Ovary (tissue), 9 donors: Measurements from ENCODE around the gene CSK. TPM values are rescaled to one million over a fixed set of nuclear protein-coding genes. Genes with fewer than 3 reads are reported as not detected.

Experiments used
- DNase-seq, 5 donors: peaks; one replicate each; pipeline ENCODE4 v3.0.0-alpha.2; 2019 to 2020
- H3K27ac ChIP-seq, 2 donors: fragments of 200-600 bp; one replicate each; pipeline versions ENCODE4 v1.5.1 to v1.8.0; 2019 to 2022
- H3K27me3 ChIP-seq: fragments of 200-600 bp; one replicate; pipeline ENCODE4 v1.8.0; 2022
- H3K36me3 ChIP-seq: fragments of 200-600 bp; sonication (generic); one replicate; pipeline ENCODE4 v1.5.1; 2019
- H3K4me1 ChIP-seq: one replicate; pipeline ENCODE4 v1.8.1; 2013; ENCODE audit warnings: mild to moderate bottlenecking, moderate library complexity; ENCODE audit not compliant: insufficient read depth
- H3K4me3 ChIP-seq: fragments of 200-600 bp; sonication (generic); one replicate; pipeline ENCODE4 v1.5.1; 2017
- H3K9me3 ChIP-seq, 2 donors: fragments of 200-600 bp in 1 of 2; sonication (generic) in 1 of 2; one replicate each; pipeline versions ENCODE4 v1.5.1 to v1.8.1; 2013 to 2019; ENCODE audit warnings: mild to moderate bottlenecking in 1 of 2, moderate library complexity in 1 of 2
- EP300 ChIP-seq: sonication (generic); formaldehyde crosslinking; IDR thresholded peaks from one replicate; pipeline ENCODE4 v1.6.1; 2017; ENCODE audit warnings: antibody characterized with exemption
- POLR2A ChIP-seq: fragments of 450-650 bp; IDR thresholded peaks from one replicate; pipeline ENCODE4 v1.6.1; 2017; ENCODE audit warnings: antibody characterized with exemption, mild to moderate bottlenecking, moderate library complexity
- WGBS, 3 donors: extraction: QIAGEN DNeasy Blood & Tissue Kit in 1 of 3; methylation state at CpG; one replicate each; pipeline versions ENCODE4 v1.1.5 to v1.1.7; 2013 to 2017; 5-methylcytosine and 5-hydroxymethylcytosine counted together
- intact Hi-C, 4 donors: fragments of 100-400 bp; cut with DNase I; formaldehyde crosslinking; loops; one replicate each; pipeline versions ENCODE4 v1.11.0 to v1.15.1; 2022 to 2023
- polyA plus RNA-seq, 2 donors: library from polyadenylated mRNA; stranded (reverse); fragments of 200-250 nt in 1 of 2; fragments of 350-450 nt in 1 of 2; fragmentation: Illumina TruSeq in 1 of 2; extraction: RNeasy Lipid Tissue Mini Kit (QIAGEN cat#74804) in 1 of 2; gene quantifications; one replicate each; pipeline ENCODE4 v1.2.3, GENCODE V29; 2013 to 2014
- total RNA-seq, 7 donors: library from RNA; depleted of rRNA in 2 of 7; stranded (reverse); fragments of >200 nt in 2 of 7; fragmentation: NEBNext Ultra II Directional in 3 of 7; extraction: Animal tissue kit (Norgen Biotek cat#: 25700) in 3 of 7; gene quantifications; one replicate each; pipeline versions ENCODE4 v1.1.0 to v1.2.4, GENCODE V29; 2016 to 2023
- TF ChIP-seq, protein P1 (sequence below), 3 donors: fragments of 450-650 bp in 2 of 3; fragments of 200-600 bp in 1 of 3; IDR thresholded peaks; one replicate each; pipeline versions ENCODE4 v1.5.1 to v1.8.0; 2016 to 2022; ENCODE audit warnings: antibody characterized with exemption in 3 of 3, mild to moderate bottlenecking in 1 of 3
- donor health status: DM: no; HTN: no; CAD: no; lungs with moderate emphysema.
- donor health status: DM: no; HTN: no; CAD: no.
- donor health status: Bipolar disorder and iron deficiency.
- donor health status: DM: yes; HTN: yes; CAD: no.
- donor health status: DM: no; HTN: no; CAD: no.
- donor health status: DM: yes; HTN: yes; CAD: no.

Gene CSK
- total and polyA plus RNA-seq, 9 donors, result 9.2 to 49.6 (median 41.1) TPM

DNA sequence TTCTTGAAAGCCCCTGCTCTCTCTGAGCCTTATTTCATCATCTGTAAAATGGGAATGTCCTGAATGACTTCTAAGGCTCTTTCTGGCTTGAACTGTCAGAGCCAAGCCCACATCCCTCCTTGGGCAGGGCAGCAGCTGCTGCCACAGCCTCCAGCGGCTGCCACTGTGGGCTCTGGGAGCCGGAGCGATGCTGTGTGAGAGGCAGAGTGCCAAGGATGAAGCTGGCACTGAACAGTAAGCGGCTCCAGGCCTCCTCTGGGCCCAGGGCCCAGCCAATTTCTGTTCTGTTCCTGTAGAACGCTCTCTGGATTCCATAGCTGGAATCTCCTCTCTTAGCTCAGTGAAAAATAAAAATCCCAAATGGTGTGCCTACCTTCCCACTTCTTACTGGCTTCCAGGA lies 49.0 kb downstream of the CSK start:
- Histone ChIP-seq H3K4me1 (peaks cover 3% of the 10 kb centered on the region), H3K27ac (no peak overlapping the region), H3K27me3 (no peaks in the 10 kb centered on the region), H3K4me3 (no peak overlapping the region), H3K9me3 (no peaks in the 10 kb centered on the region), H3K36me3 (no peaks in the 10 kb centered on the region)
- 67 to 85% (median 76%) methylated on average over 5 of the region's 5 CpGs for WGBS, 3 donors
- DNase-seq, result no peak
- intact Hi-C loops, result no loop called here
- TF ChIP-seq, protein P1, sequence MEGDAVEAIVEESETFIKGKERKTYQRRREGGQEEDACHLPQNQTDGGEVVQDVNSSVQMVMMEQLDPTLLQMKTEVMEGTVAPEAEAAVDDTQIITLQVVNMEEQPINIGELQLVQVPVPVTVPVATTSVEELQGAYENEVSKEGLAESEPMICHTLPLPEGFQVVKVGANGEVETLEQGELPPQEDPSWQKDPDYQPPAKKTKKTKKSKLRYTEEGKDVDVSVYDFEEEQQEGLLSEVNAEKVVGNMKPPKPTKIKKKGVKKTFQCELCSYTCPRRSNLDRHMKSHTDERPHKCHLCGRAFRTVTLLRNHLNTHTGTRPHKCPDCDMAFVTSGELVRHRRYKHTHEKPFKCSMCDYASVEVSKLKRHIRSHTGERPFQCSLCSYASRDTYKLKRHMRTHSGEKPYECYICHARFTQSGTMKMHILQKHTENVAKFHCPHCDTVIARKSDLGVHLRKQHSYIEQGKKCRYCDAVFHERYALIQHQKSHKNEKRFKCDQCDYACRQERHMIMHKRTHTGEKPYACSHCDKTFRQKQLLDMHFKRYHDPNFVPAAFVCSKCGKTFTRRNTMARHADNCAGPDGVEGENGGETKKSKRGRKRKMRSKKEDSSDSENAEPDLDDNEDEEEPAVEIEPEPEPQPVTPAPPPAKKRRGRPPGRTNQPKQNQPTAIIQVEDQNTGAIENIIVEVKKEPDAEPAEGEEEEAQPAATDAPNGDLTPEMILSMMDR (IDR thresholded peaks at IDR 0.05), result no peak
- TF ChIP-seq POLR2A (no peak), EP300 (no peak)

DNA sequence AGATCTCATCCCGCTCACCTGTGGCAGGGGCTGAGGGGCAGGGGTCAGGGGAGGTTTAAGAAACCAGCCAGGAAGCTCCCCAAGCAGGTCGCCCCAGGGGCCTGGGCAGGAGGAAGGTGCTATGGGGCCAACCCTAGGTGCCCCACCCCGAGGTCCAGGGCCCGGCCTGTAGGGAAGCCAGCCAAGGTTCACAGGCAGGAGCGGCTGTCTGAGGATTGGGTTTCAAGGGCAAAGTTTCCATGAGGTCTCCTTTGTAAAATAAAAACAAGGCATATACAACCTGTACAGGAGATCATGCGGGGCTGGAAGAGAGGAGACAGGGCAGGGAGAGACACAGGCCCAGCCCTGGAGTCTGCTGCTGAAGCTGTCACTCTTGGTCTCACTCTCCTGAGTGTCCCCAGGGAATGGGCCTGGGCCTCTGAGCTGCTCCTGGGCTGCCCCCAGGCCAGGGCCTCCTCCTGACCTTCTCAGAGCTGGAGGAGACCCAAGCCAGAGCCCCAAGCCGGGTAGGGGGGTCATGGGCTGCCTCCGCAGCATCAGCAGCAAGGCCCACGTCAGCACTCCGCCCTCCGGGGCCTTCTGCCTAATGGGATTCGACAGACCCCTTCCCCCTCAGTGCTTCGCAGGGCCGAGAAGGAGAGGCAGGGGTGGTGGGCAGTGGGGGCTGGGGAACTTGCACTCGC lies 50.1 kb downstream of the CSK start:
- Histone ChIP-seq H3K4me1 (no peaks in the 10 kb centered on the region), H3K36me3 (no peaks in the 10 kb centered on the region), H3K27me3 (no peaks in the 10 kb centered on the region), H3K27ac (no peak overlapping the region), H3K4me3 (no peak overlapping the region), H3K9me3 (no peaks in the 10 kb centered on the region)
- 59 to 68% (median 63%) methylated on average over 15 of the region's 15 CpGs for WGBS, 3 donors
- no peak for DNase-seq
- TF ChIP-seq, protein P1 (IDR thresholded peaks at IDR 0.05), result no peak
- TF ChIP-seq POLR2A (no peak), EP300 (no peak)
- intact Hi-C loops, result no loop called here

DNA sequence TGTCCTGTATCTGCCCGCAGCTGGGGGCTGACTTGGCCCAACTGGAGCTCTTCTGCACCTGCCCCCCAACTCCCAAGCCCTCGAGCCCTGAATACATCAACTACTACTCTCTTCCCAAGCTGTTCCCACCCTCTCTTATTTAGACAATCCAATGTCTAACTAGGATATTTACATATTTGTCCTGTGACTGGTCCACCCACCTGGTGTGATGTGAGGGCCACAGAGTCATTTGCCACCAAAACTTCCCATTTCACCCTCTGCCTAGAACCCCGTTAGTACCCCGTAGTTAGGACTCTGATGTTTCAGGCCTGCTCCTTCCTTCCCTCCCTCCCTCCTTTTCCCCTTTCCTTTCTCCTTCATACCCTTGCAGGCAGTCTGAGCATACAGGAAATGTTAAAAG lies 50.9 kb downstream of the CSK start:
- H3K36me3 ChIP-seq, result no peaks in the 10 kb centered on the region
- no peak overlapping the region for H3K4me3 ChIP-seq
- H3K27me3 ChIP-seq, result no peaks in the 10 kb centered on the region
- intact Hi-C loops, result no loop called here
- no peak overlapping the region for H3K27ac ChIP-seq
- no peak for TF ChIP-seq EP300
- TF ChIP-seq, protein P1 (IDR thresholded peaks at IDR 0.05), result no peak
- TF ChIP-seq POLR2A, result no peak
- 57 to 64% (median 62%) methylated on average over 4 of the region's 4 CpGs for WGBS, 3 donors
- H3K4me1 ChIP-seq, result no peaks in the 10 kb centered on the region
- DNase-seq, result no peak
- H3K9me3 ChIP-seq, result no peaks in the 10 kb centered on the region

DNA sequence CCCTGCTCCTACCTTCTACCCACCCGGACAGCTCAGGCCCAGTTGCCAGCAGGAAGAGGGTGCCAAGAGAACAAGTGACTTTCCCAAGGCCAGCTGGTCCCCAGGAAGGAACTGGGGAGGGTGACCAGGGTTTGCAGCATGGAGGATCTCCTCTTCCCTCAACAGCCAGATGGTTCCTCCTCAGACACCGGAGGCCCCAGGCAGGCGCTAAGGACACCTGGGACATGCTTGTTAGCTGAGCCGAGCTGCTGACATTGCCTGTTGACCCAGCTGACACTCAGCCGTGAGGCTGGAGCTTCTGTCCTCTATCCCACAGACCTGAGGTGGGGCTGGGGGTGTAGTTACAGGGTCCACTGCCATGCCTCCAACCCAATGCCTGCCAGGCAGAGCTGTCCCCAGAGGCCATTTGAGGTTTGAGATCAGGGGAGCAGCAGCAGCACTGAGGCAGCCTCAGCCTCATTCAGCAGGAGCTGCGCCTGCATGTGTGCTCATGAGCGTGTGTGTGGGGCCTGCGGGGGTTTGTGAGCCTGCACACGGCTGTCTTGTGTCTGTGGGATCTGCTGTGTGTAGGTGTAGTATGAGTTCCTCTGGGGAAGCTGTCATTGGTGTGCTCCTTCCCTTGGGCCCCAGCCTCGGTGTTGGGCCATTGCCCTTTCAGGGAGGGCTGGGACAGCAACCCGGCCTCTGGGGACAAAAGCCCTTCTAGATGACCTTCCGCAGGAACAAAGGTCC lies 51.7 kb downstream of the CSK start:
- no peak for TF ChIP-seq POLR2A
- TF ChIP-seq, protein P1 (IDR thresholded peaks at IDR 0.05), result no peak
- no peak for TF ChIP-seq EP300
- intact Hi-C loops, result no loop called here
- 67 to 83% (median 76%) methylated on average over 11 to 12 of the region's 12 CpGs for WGBS, 3 donors
- Histone ChIP-seq H3K9me3 (no peaks in the 10 kb centered on the region), H3K4me3 (no peak overlapping the region), H3K36me3 (no peaks in the 10 kb centered on the region), H3K27ac (no peak overlapping the region), H3K27me3 (no peaks in the 10 kb centered on the region), H3K4me1 (no peaks in the 10 kb centered on the region)
- no peak for DNase-seq
